Neuron (in vitro differentiated cells): ENCODE results near the gene CFAP61.
"Not testable (repeated sequence)": the region's sequence is repeated elsewhere in the genome, so short reads cannot be mapped to it uniquely, and the experiment has no call there.

Experiments
- H2AFZ ChIP-seq: one replicate; pipeline ENCODE4 v1.6.1; 2013; ENCODE audit warnings: low read depth, mild to moderate bottlenecking, inconsistent platforms, low read length, moderate library complexity
- H3K27me3 ChIP-seq: one replicate; pipeline ENCODE4 v1.6.1; 2013; ENCODE audit warnings: low read length; ENCODE audit not compliant: insufficient read depth
- H3K36me3 ChIP-seq: one replicate; pipeline ENCODE4 v1.6.1; 2013; ENCODE audit warnings: low read length; ENCODE audit not compliant: insufficient read depth
- H3K4me1 ChIP-seq: one replicate; pipeline ENCODE4 v1.6.1; 2013; ENCODE audit warnings: low read length; ENCODE audit not compliant: insufficient read depth
- H3K4me3 ChIP-seq: 2 replicates; pipeline ENCODE4 v1.5.1; 2013; ENCODE audit warnings: mild to moderate bottlenecking, low read length, moderate library complexity
- H3K9me3 ChIP-seq: one replicate; pipeline ENCODE4 v1.6.1; 2013; ENCODE audit warnings: low read length

CFAP61 gene

DNA sequence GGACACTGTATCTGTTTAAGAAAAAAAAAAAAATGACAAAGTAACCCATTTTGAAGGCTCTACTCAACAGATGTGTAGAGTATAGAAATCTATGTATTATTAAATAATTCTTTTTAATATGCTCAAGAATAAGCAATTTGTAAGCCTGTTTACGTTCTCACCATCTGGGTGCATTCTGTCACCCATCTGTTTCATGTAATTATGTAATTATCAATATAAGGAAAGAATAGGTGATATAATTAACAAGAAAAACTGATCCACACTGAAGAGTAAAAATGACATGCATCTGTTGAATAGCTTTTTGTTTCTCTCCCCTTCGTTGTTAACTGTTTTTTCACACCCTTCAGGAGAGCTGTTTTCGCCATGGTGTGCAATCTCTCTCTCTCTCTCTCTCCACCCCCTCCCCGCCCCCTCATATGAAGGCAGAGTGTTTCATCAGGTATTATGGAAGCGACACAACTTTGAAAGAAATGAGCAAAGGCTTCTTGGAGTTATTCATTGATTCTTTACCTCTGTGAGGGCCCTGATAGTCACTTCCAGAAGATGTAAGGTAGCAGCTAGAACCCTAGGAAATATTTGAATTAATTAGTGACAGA, 161.3 kb downstream of the CFAP61 start:
- Histone ChIP-seq H3K9me3 (no peaks in the 10 kb centered on the region), H2AFZ (no peak overlapping the region), H3K36me3 (no peaks in the 10 kb centered on the region), H3K4me1 (peaks cover 41% of the 10 kb centered on the region), H3K27me3 (no peaks in the 10 kb centered on the region), H3K4me3 (no peak overlapping the region)

DNA sequence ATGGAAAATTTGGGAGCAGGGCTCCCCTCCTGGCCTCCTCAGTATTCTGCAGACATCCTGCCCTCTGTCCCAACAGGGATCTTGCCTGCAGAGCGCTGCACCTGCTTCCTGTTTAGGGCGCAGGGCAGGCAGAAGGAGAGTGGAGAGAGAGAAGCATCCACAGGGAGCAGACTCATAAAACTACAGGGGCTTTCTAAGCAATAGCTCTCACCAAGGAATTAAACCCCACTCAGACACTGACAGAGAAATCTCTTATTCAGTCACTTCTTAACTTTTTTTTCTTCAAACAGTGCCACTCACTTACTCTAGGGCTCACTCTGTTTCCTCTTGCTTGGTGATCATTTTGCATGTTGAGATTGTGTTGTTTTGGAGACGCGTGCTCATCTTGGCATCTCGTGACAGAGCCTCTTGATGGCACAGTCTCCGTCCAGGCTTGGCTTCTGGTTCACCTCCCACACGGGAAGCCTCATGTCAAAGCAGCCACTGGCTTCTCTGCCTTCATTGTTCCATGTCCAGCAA, 162.5 kb downstream of the CFAP61 start:
- H3K9me3 ChIP-seq = no peaks in the 10 kb centered on the region
- H3K4me1 ChIP-seq = peaks cover 41% of the 10 kb centered on the region
- H3K4me3 ChIP-seq = no peak overlapping the region
- H3K36me3 ChIP-seq = no peaks in the 10 kb centered on the region
- no peak overlapping the region for H2AFZ ChIP-seq
- H3K27me3 ChIP-seq = no peaks in the 10 kb centered on the region

DNA sequence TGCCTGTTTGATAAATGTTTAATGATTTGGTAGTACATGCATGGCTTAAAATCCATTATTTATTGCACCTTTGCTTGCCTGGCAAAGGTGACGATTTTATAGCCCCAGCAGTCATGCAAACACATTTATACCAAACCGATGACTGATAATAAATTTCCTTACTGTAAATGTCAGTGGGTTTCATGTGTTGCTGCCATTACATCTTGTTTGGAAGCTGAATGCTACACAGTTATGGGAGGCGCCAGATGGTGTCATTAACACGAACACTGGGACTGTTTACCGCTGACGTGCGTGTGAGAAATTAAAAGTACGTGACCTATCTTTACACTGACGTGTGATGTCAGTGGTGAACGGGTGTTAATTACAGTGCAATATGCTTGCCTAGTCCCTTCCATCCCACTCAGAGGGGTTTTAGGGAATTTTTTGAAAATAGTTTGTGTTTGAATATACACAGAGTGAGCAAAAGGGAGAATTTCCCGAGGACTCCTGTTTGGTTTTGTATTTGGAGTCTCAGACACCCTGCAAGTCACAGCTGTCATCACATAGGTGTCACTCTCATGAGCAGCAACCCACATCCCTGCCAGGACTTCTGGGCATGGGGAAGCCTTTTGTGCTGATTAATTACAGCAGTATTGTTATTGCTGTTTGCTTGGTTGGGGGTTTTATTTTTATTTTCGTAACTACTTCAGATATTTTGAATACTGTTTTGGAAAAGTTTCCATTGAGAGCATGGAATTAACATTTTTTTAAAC, 163.8 kb downstream of the CFAP61 start:
- Histone ChIP-seq H3K9me3 (no peaks in the 10 kb centered on the region), H3K4me1 (peaks cover 33% of the 10 kb centered on the region), H3K27me3 (peaks cover 4% of the 10 kb centered on the region), H3K4me3 (no peak overlapping the region), H3K36me3 (no peaks in the 10 kb centered on the region), H2AFZ (no peak overlapping the region)

DNA sequence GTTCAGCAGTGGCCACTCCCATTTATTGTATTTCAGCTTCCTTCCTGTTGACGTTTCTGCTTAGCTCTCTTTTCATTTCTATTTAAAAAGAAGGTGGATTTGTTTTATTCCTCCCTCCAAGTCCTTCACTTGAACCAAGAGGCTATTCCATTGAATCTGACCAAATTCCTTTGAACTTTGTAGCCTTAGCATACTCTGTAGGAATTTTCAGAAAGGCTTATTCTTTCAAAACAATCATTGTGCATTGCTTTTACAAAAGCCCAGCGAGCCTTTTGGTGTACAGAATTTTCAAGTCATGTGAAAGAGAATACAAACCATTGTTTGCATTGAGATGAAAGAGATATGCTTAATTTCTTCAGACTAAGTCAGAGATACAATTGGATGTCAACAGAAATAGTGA, 164.6 kb downstream of the CFAP61 start:
- Histone ChIP-seq H2AFZ (peak overlapping the region; percentile 22), H3K4me1 (peaks cover 33% of the 10 kb centered on the region), H3K27me3 (peaks cover 4% of the 10 kb centered on the region), H3K36me3 (no peaks in the 10 kb centered on the region), H3K4me3 (no peak overlapping the region), H3K9me3 (no peaks in the 10 kb centered on the region)

DNA sequence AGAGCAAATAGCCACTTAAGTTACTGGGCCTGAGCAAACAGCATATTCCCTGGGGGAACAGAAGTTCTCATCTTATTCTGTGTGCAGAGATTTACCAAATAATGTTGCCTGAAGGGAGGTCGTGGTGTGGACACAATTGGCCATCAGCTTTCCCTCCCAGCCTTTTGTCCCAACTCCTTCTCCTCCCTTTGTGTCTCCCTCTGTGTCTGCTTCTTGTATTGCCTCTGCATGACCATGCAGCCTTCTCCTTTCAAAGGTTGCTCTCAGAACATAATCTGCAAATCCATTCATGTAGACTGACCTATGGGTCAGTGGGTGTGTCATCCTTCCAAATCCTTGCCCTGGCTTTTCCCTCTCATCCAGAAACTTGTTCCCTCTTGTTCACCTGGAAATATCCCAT, 165.3 kb downstream of the CFAP61 start:
- Histone ChIP-seq H3K4me3 (no peak overlapping the region), H3K27me3 (peaks cover 4% of the 10 kb centered on the region), H3K4me1 (peaks cover 29% of the 10 kb centered on the region), H3K9me3 (no peaks in the 10 kb centered on the region), H3K36me3 (no peaks in the 10 kb centered on the region), H2AFZ (no peak overlapping the region)

DNA sequence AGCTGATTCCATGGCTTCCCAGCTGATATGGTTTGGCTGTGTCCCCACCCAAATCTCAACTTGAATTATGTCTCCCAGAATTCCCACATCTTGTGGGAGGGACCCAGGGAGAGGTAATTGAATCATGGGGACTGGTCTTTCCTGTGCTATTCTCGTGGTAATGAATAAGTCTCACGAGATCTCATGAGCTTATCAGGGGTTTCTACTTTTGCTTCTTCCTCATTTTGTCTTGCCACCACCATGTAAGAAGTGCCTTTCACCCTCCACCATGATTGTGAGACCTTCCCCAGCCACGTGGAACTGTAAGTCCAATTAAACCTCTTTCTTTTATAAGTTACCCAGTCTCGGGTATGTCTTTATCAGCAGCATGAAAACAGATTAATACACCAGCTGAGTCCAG, 165.8 kb downstream of the CFAP61 start:
- not testable (repeated sequence) for H3K27me3 ChIP-seq, H3K4me3 ChIP-seq, H3K36me3 ChIP-seq, H2AFZ ChIP-seq, H3K9me3 ChIP-seq
- H3K4me1 ChIP-seq = peaks cover 29% of the 10 kb centered on the region

DNA sequence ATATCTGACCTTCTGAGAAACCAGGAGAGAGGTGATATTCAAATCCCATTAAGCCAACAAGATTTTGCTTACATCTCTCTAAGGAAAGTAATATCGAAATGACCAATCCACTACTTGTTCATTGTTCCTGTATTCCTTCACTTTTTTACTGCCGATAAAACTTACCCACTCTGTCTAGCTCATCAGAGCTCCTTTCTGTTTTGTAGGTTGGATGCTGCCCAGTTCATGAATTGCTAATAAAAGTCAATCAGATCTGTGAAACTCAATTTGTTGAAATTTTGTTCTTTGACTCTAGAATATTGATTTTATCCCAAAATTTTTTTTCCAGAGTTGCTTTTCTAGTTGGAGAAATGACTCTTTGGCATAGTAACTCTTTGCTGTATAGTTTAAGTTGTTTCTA, 166.7 kb downstream of the CFAP61 start:
- Histone ChIP-seq H3K9me3 (no peaks in the 10 kb centered on the region), H3K4me1 (peaks cover 29% of the 10 kb centered on the region), H3K4me3 (no peak overlapping the region), H2AFZ (no peak overlapping the region), H3K36me3 (no peaks in the 10 kb centered on the region), H3K27me3 (peaks cover 4% of the 10 kb centered on the region)

DNA sequence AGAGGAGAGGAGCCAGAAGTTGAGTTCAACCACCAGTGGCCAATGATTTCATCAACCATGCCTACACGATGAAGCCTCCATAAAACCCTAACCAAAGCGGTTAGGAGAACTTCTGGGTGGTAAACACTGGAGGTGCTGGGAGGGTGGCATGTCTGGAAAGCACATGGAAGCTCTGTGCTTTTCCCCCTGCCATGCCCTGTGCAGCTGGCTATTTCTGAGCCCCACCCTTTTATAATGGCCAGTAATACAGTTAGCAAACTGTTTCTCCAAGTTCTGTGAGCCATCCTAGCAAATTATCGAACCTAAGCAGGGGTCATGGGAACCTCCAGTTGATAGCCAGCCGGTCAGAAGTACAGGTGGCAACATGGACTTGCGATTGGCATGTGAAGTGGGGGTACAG, 167.8 kb downstream of the CFAP61 start:
- Histone ChIP-seq H3K9me3 (no peaks in the 10 kb centered on the region), H2AFZ (no peak overlapping the region), H3K27me3 (peaks cover 4% of the 10 kb centered on the region), H3K36me3 (no peaks in the 10 kb centered on the region), H3K4me1 (peaks cover 26% of the 10 kb centered on the region), H3K4me3 (no peak overlapping the region)

DNA sequence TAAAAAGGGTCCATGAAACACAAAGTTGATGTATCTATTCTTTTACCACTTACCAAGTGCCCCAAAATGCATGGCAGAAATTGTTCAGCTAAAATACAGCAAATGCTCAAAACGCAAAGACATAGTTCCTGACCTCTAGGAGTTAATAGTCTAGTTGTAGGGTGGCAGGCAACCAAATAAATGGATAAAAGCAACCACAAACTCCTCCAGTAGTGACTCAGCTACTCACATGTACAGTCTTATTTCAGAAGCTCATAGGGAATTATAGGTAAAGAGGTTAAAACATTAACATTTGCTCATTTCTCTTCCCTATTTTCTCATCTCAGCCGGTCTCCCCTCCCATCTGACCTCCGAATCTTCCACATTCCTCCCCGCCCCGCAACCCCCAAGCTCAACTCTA, 171.6 kb downstream of the CFAP61 start:
- Histone ChIP-seq H2AFZ (no peak overlapping the region), H3K4me1 (peaks cover 10% of the 10 kb centered on the region), H3K9me3 (peaks cover 2% of the 10 kb centered on the region), H3K4me3 (no peak overlapping the region), H3K36me3 (no peaks in the 10 kb centered on the region), H3K27me3 (peaks cover 4% of the 10 kb centered on the region)

DNA sequence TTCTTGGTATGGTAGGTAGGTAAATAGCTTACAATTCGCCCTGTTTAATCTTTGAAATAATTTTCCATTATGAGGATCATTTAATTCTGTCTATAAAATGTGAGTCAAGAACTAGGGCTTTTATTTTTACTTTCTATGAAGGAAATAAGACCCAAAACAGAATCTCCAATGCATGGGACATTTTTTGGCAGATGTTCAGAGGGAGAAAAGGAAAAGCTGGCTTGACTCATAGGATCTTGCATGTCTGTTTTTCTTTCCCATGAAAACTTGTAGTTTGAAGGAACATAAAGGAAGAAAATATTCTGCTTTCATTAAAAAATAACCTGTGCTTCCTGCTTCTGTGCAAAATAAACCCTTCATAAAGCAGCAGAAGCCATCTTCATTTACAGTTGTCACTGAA, 172.5 kb downstream of the CFAP61 start:
- Histone ChIP-seq H3K4me3 (no peak overlapping the region), H3K9me3 (peaks cover 2% of the 10 kb centered on the region), H3K27me3 (peaks cover 4% of the 10 kb centered on the region), H2AFZ (no peak overlapping the region), H3K4me1 (peaks cover 10% of the 10 kb centered on the region), H3K36me3 (no peaks in the 10 kb centered on the region)

DNA sequence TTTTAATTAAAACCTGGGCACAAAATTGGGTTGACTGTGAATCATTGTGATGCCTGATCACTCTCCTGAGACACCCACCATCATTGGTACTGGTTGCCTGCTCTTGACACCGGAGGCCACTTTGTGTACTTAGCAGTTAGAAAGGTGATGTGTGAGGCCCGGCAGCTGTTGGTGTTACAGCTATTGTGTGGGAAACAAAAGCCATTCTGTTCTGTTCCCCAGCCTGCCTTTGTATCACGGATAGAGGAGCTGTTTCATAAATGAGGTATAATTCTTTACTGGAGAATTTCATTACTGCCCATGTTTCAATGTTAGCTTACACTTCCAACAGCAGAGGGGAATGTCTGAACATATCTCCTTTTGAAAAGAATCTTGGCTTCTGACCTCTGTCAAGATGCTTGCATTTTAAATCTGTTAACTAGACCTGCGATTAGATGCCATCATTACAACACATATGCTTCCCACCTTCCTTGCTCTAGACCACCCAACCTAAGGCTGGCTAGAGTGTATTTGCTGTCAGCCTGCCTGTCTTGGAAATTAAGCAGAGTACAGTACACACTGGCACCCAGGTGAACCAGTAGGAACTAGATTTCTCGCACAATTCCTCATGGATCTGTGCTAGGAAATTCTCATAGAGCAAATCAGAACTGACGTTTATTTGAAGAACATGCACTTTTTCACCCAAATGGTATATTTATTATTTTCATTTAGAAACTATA, 173.2 kb downstream of the CFAP61 start:
- Histone ChIP-seq H3K9me3 (peaks cover 2% of the 10 kb centered on the region), H2AFZ (no peak overlapping the region), H3K27me3 (no peaks in the 10 kb centered on the region), H3K4me1 (peaks cover 10% of the 10 kb centered on the region), H3K36me3 (no peaks in the 10 kb centered on the region), H3K4me3 (no peak overlapping the region)

DNA sequence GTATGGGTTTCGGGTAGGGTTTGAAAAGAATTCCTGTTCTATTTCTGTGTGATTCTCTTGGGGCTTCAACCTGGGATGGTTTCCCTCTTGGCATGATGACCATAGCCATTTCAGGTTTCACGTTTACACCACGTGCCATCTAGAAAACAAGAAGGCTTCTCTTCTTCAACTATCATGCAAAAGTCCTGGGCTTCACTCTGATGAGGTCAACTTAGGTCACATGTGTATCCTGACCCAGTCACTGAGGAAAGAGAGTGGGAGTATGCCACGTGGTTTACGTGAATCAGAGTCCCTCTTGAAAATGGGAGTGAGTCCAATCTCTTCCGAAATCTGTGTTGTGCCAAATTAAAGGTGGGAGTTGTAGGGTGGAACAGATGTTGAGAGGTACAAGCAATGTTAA, 174.2 kb downstream of the CFAP61 start:
- Histone ChIP-seq H3K27me3 (no peaks in the 10 kb centered on the region), H3K9me3 (peaks cover 2% of the 10 kb centered on the region), H3K36me3 (no peaks in the 10 kb centered on the region), H3K4me3 (no peak overlapping the region), H2AFZ (no peak overlapping the region), H3K4me1 (peaks cover 10% of the 10 kb centered on the region)

DNA sequence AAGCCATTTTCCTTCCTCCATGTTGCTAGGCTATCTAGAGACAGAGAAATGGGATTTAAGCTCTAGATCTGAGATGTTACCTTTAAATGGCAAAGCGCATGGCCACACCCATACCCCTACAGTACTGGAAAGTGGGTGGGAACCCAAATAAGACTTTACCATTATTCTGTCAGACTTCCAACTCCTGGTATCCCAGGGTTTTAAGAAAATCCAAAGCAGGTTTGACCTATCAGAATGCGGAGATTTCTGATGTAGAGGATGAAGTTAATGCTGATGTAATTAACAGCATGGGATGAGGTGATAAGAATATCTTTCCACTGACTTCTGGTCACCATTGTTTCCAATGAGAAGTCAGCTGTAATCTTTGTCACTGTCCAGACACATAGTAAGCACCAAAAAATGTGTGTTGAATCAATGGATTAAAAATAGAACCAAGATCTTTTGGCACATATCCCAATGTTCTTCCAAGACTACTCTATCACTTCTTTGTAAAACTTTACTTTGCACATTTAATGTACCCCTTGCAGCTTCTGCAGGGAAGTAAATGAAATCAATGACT, 174.8 kb downstream of the CFAP61 start:
- H3K36me3 ChIP-seq = no peaks in the 10 kb centered on the region
- H2AFZ ChIP-seq = no peak overlapping the region
- H3K4me1 ChIP-seq = peaks cover 10% of the 10 kb centered on the region
- no peak overlapping the region for H3K4me3 ChIP-seq
- H3K9me3 ChIP-seq = peaks cover 2% of the 10 kb centered on the region
- no peaks in the 10 kb centered on the region for H3K27me3 ChIP-seq
